GM12873 (cell line): ENCODE results near the gene PAIP2B.

Source experiments
- CTCF ChIP-seq: IDR thresholded peaks from 2 replicates; pipeline ENCODE4 v1.5.1; 2012; ENCODE audit warnings: low read depth, mild to moderate bottlenecking, moderate library complexity, low read length, control low read depth; ENCODE audit not compliant: insufficient read depth; ENCODE audit errors: missing control alignments

PAIP2B gene

DNA sequence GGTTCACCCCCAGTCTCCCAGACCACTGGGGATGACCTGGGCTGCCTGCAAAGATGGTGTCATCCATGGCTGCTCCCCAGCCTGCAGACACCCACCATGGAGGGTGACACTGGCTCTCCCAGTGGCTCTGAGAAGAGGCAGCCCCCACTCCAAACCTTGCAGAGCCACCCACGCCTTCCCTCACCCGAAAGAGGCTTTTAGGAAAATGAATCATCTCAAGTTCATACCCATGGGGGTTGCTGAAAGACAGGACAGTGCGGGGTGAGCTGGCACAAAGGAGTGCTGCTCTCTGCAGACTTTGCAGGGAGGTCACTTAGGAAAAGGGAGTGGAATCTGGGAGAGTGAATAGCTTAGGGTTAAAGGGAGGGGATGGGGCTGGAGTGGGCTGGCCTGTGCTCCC is 60.1 kb downstream of the PAIP2B start:
- TF ChIP-seq CTCF = no peak

- TF ChIP-seq CTCF = peak; percentile 86
Observed at GRCh38 chr2:71157124-71157793, 69.6 kb downstream of the PAIP2B start.

- no peak for TF ChIP-seq CTCF
Observed at GRCh38 chr2:71156573-71156972, 70.3 kb downstream of the PAIP2B start.

GRCh38 chr2:71155846-71156245 is 71.1 kb downstream of the PAIP2B start:
- no peak for TF ChIP-seq CTCF

DNA sequence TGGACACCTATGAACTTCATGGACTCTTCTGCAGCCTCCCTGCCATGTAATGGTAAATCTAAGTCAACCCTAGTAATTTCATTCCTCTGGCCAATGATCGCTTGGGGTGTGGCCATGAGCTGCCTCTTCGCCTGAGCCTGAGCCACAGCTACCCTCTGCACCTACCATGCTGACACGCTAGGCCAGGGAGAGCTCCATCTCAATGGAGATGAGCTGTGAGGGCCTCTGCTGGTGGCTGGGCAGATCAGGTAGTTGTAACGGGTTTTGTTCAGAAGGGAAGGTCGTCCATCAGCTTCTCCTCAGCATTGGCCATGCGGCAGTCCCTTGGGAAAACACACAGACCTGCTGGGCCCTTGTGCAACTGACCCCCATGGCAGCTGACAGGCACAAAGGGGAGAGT is 72.1 kb downstream of the PAIP2B start:
- peak; percentile 64 for TF ChIP-seq CTCF

DNA sequence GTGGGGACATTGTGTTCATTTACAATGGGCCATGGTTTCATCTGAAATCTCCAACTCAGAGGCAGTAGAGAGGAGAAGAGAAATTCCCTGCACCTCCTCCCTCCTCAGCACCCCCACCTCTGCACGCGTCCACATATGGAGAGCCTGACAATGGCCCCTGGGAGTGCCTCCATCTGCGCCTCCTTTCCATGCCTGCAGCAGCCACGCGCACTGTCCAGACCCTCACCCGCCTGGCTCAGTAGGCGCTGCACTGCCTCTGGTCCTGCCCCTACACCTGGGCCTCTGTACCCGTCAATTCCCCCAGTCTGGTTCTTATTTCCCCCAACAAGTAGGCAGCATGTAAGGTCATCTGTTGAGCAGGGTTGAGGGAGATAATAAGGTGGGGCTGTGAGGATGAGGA is 72.6 kb downstream of the PAIP2B start:
- TF ChIP-seq CTCF = no peak

DNA sequence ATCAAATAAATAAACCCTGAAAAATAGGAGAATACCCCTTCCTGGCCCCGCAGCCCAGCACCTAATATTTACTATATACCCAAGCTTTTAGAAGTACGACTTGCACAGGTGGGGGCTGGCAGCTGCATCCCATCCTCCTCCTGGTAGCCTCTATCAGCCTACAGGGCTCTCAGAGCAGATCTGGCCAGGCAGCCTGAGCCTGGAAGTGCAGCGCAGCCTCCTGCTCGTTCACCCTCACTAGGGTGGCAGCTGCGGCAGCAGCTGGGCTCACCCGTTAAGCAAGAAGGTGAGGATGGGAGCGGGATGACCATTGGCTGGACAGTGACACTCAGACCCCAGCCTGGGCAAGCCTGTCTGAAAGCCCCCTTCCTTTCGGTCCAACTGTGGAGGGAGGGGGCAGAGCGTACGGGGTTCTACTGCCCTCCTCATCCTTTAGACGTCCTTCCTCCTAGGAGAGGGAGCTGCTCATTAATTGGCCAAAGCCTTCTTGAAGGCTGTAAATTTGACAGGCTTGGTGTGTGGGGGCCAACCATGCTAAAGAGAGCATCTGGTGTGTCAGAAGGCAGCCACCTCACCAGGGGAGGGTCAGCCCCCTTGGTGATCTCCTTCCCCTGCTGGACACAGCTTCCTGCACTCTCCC is 73.2 kb downstream of the PAIP2B start:
- no peak for TF ChIP-seq CTCF
